Stimulated activated CD4-positive, alpha-beta T cell treated with anti-CD3 and anti-CD28 coated beads, TNF-alpha, amount 100 ng/mL, for 24 hours (primary cell): ENCODE data around the gene RAB6D.
"Not testable (repeated sequence)": the region's sequence is repeated elsewhere in the genome, so short reads cannot be mapped to it uniquely, and the experiment has no call there.

ENCODE experiments used
- DNase-seq, 3 experiments: peaks; one replicate each; pipeline ENCODE4 v3.0.0-alpha.2; 2020; ENCODE audit warnings: low read depth in 3 of 3

RAB6D gene

GRCh38 chr2:131366643-131367042 is 2.7 kb upstream of the RAB6D start:
- no peak for DNase-seq

GRCh38 chr2:131365452-131365851 is 1.5 kb upstream of the RAB6D start:
- DNase-seq, result no peak

GRCh38 chr2:131363213-131363612 is 755 bp downstream of the RAB6D start:
- not testable (repeated sequence) for DNase-seq

- DNase-seq, result not testable (repeated sequence)
Measured at GRCh38 chr2:131361773-131362172, 2.2 kb downstream of the RAB6D start.

GRCh38 chr2:131353167-131353697 is 10.7 kb downstream of the RAB6D start:
- not testable (repeated sequence) for DNase-seq

GRCh38 chr2:131349021-131349420 is 14.9 kb downstream of the RAB6D start:
- no peak for DNase-seq

GRCh38 chr2:131347035-131347434 is 16.9 kb downstream of the RAB6D start:
- not testable (repeated sequence) for DNase-seq

- DNase-seq, result not testable (repeated sequence)
Measured at GRCh38 chr2:131339307-131339706, 24.7 kb downstream of the RAB6D start.

- DNase-seq, result peak in 1 of 3 experiments; percentile 3
Measured at GRCh38 chr2:131335319-131335718, 28.6 kb downstream of the RAB6D start.

GRCh38 chr2:131332709-131333108 is 31.3 kb downstream of the RAB6D start:
- not testable (repeated sequence) for DNase-seq

- DNase-seq, result peak in 1 of 3 experiments; percentile 17
Measured at GRCh38 chr2:131331000-131331399, 33.0 kb downstream of the RAB6D start.

GRCh38 chr2:131322209-131322608 is 41.8 kb downstream of the RAB6D start:
- no peak for DNase-seq

- DNase-seq, result not testable (repeated sequence)
Measured at GRCh38 chr2:131321344-131321743, 42.6 kb downstream of the RAB6D start.

- DNase-seq, result not testable (repeated sequence)
Measured at GRCh38 chr2:131311001-131311400, 53.0 kb downstream of the RAB6D start.
